ENCODE measurements around the gene ODR4. TPM values are rescaled to one million over a fixed set of nuclear protein-coding genes. Genes with fewer than 3 reads are reported as not detected.

The ODR4 gene
- total RNA-seq, 1 donor = 13.8 TPM

GRCh38 chr1:186424539-186424938 is 48.9 kb downstream of the ODR4 start:
- H4K20me1 ChIP-seq (ENCODE audit: insufficient read depth, low read length) = no peaks in the 10 kb centered on the region
- no peaks in the 10 kb centered on the region for H3K9me3 ChIP-seq (ENCODE audit: low read depth, low read length)
- H3K79me2 ChIP-seq (ENCODE audit: insufficient read depth, low read length) = no peaks in the 10 kb centered on the region
- no peak overlapping the region for H2AFZ ChIP-seq (ENCODE audit: low read length)
- H3K4me2 ChIP-seq (ENCODE audit: insufficient read depth, low read length) = no peak overlapping the region
- TF ChIP-seq CTCF (IDR thresholded peaks at IDR 0.05; ENCODE audit: extremely low read depth, low read depth, low read length) = no peak
- H3K36me3 ChIP-seq (ENCODE audit: insufficient read depth, low read length) = peaks cover 9% of the 10 kb centered on the region
- H3K4me1 ChIP-seq (ENCODE audit: insufficient read depth, low read length) = no peaks in the 10 kb centered on the region
- no peak overlapping the region for H3K4me3 ChIP-seq (ENCODE audit: insufficient read depth, low read length)
- no peak overlapping the region for H3K27ac ChIP-seq (ENCODE audit: low read depth, low read length)
- H3K27me3 ChIP-seq (ENCODE audit: insufficient read depth, low read length) = no peaks in the 10 kb centered on the region
- DNase-seq (ENCODE audit: insufficient read length, low spot score, missing footprints) = no peak

GRCh38 chr1:186426118-186426517 is 50.5 kb downstream of the ODR4 start:
- H3K27me3 ChIP-seq (ENCODE audit: insufficient read depth, low read length) = no peaks in the 10 kb centered on the region
- H3K4me3 ChIP-seq (ENCODE audit: insufficient read depth, low read length) = no peak overlapping the region
- no peak for DNase-seq (ENCODE audit: insufficient read length, low spot score, missing footprints)
- no peak overlapping the region for H3K27ac ChIP-seq (ENCODE audit: low read depth, low read length)
- no peak overlapping the region for H2AFZ ChIP-seq (ENCODE audit: low read length)
- no peaks in the 10 kb centered on the region for H3K36me3 ChIP-seq (ENCODE audit: insufficient read depth, low read length)
- H3K4me1 ChIP-seq (ENCODE audit: insufficient read depth, low read length) = no peaks in the 10 kb centered on the region
- H3K9me3 ChIP-seq (ENCODE audit: low read depth, low read length) = no peaks in the 10 kb centered on the region
- no peak overlapping the region for H3K4me2 ChIP-seq (ENCODE audit: insufficient read depth, low read length)
- no peaks in the 10 kb centered on the region for H4K20me1 ChIP-seq (ENCODE audit: insufficient read depth, low read length)
- TF ChIP-seq CTCF (IDR thresholded peaks at IDR 0.05; ENCODE audit: extremely low read depth, low read depth, low read length) = no peak
- no peaks in the 10 kb centered on the region for H3K79me2 ChIP-seq (ENCODE audit: insufficient read depth, low read length)

- Histone ChIP-seq H3K27me3 (ENCODE audit: insufficient read depth, low read length) (no peaks in the 10 kb centered on the region), H3K4me3 (ENCODE audit: insufficient read depth, low read length) (no peak overlapping the region), H3K27ac (ENCODE audit: low read depth, low read length) (no peak overlapping the region), H3K36me3 (ENCODE audit: insufficient read depth, low read length) (no peaks in the 10 kb centered on the region), H3K79me2 (ENCODE audit: insufficient read depth, low read length) (no peaks in the 10 kb centered on the region), H3K9me3 (ENCODE audit: low read depth, low read length) (no peaks in the 10 kb centered on the region), H3K4me2 (ENCODE audit: insufficient read depth, low read length) (no peak overlapping the region), H4K20me1 (ENCODE audit: insufficient read depth, low read length) (no peaks in the 10 kb centered on the region), H2AFZ (ENCODE audit: low read length) (no peak overlapping the region), H3K4me1 (ENCODE audit: insufficient read depth, low read length) (no peaks in the 10 kb centered on the region)
- no peak for DNase-seq (ENCODE audit: insufficient read length, low spot score, missing footprints)
- TF ChIP-seq CTCF (IDR thresholded peaks at IDR 0.05; ENCODE audit: extremely low read depth, low read depth, low read length) = no peak
These were observed 53.4 kb downstream of the ODR4 start for GRCh38 chr1:186429017-186429416.

- no peaks in the 10 kb centered on the region for H3K36me3 ChIP-seq (ENCODE audit: insufficient read depth, low read length)
- H3K79me2 ChIP-seq (ENCODE audit: insufficient read depth, low read length) = no peaks in the 10 kb centered on the region
- no peaks in the 10 kb centered on the region for H3K27me3 ChIP-seq (ENCODE audit: insufficient read depth, low read length)
- H3K9me3 ChIP-seq (ENCODE audit: low read depth, low read length) = no peaks in the 10 kb centered on the region
- DNase-seq (ENCODE audit: insufficient read length, low spot score, missing footprints) = no peak
- TF ChIP-seq CTCF (IDR thresholded peaks at IDR 0.05; ENCODE audit: extremely low read depth, low read depth, low read length) = no peak
- H3K4me1 ChIP-seq (ENCODE audit: insufficient read depth, low read length) = no peaks in the 10 kb centered on the region
- H3K4me3 ChIP-seq (ENCODE audit: insufficient read depth, low read length) = no peak overlapping the region
- no peak overlapping the region for H3K4me2 ChIP-seq (ENCODE audit: insufficient read depth, low read length)
- no peaks in the 10 kb centered on the region for H4K20me1 ChIP-seq (ENCODE audit: insufficient read depth, low read length)
- no peak overlapping the region for H3K27ac ChIP-seq (ENCODE audit: low read depth, low read length)
- no peak overlapping the region for H2AFZ ChIP-seq (ENCODE audit: low read length)
These were observed 59.7 kb downstream of the ODR4 start for GRCh38 chr1:186435336-186435735.

All from osteoblast (primary cell).